GM12892 (cell line): ENCODE measurements around the gene MPPE1.

ENCODE experiments used
- POLR2AphosphoS5 ChIP-seq: IDR thresholded peaks from 2 replicates; pipeline ENCODE4 v1.6.1; 2011; ENCODE audit warnings: low read depth, low read length, control low read depth
- TAF1 ChIP-seq: IDR thresholded peaks from 2 replicates; pipeline ENCODE4 v1.6.1; 2011; ENCODE audit warnings: low read depth, mild to moderate bottlenecking, control low read depth, low read length, borderline replicate concordance

- no peak for TF ChIP-seq TAF1
- no peak for TF ChIP-seq POLR2AphosphoS5
Measured at GRCh38 chr18:11905613-11906012, 2.5 kb downstream of the MPPE1 start.
